BE2C (cell line): ENCODE measurements around the gene AGAP1.

Experiments
- DNase-seq: peaks from one replicate; pipeline ENCODE4 v3.0.0-alpha.2; 2020
- H3K27me3 ChIP-seq: fragments of 250-450 bp; sonication (Bioruptor Pico); 2 replicates; pipeline ENCODE4 v1.5.1; 2020; ENCODE audit warnings: mild to moderate bottlenecking
- H3K36me3 ChIP-seq: fragments of 250-450 bp; sonication (Bioruptor Pico); 2 replicates; pipeline ENCODE4 v1.5.1; 2020; ENCODE audit warnings: mild to moderate bottlenecking
- H3K4me1 ChIP-seq: fragments of 250-450 bp; sonication (Bioruptor Pico); 2 replicates; pipeline ENCODE4 v1.5.1; 2020
- H3K4me3 ChIP-seq: 2 replicates; pipeline ENCODE4 v1.5.1; 2011; ENCODE audit warnings: low read depth, low read length
- H3K9me3 ChIP-seq: fragments of 250-450 bp; sonication (Bioruptor Pico); 2 replicates; pipeline ENCODE4 v1.5.1; 2020
- TF ChIP-seq, protein P1 (sequence below): IDR thresholded peaks from 2 replicates; pipeline ENCODE4 v1.5.1; 2012; ENCODE audit warnings: mild to moderate bottlenecking, low read depth, low read length

AGAP1 gene

GRCh38 chr2:235697041-235697440, 203.2 kb downstream of the AGAP1 start:
- H3K36me3 ChIP-seq = no peaks in the 10 kb centered on the region
- no peaks in the 10 kb centered on the region for H3K4me1 ChIP-seq
- DNase-seq = no peak
- no peak overlapping the region for H3K4me3 ChIP-seq
- H3K9me3 ChIP-seq = no peaks in the 10 kb centered on the region
- H3K27me3 ChIP-seq = no peaks in the 10 kb centered on the region
- TF ChIP-seq, protein P1, sequence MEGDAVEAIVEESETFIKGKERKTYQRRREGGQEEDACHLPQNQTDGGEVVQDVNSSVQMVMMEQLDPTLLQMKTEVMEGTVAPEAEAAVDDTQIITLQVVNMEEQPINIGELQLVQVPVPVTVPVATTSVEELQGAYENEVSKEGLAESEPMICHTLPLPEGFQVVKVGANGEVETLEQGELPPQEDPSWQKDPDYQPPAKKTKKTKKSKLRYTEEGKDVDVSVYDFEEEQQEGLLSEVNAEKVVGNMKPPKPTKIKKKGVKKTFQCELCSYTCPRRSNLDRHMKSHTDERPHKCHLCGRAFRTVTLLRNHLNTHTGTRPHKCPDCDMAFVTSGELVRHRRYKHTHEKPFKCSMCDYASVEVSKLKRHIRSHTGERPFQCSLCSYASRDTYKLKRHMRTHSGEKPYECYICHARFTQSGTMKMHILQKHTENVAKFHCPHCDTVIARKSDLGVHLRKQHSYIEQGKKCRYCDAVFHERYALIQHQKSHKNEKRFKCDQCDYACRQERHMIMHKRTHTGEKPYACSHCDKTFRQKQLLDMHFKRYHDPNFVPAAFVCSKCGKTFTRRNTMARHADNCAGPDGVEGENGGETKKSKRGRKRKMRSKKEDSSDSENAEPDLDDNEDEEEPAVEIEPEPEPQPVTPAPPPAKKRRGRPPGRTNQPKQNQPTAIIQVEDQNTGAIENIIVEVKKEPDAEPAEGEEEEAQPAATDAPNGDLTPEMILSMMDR = no peak

DNA sequence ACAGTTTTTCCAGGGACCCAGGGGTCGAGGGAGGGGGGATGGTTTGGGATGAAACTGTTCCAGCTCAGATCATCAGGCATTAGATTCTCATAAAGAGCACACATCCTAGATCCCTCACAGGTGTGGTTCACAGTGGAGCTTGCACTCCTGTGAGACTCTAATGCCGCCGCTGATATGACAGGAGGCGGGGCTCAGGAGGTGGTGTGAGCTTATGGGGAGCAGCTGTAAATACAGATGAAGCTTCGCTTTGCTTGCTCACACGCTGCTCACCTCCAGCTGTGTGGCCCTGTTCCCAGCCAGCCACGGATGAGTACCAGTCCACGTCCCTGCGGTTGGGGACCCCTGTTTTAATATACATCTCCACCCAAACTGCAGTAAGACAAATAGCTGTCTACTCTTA, 204.2 kb downstream of the AGAP1 start:
- Histone ChIP-seq H3K36me3 (no peaks in the 10 kb centered on the region), H3K4me1 (no peaks in the 10 kb centered on the region), H3K4me3 (no peak overlapping the region), H3K9me3 (no peaks in the 10 kb centered on the region), H3K27me3 (no peaks in the 10 kb centered on the region)
- no peak for DNase-seq
- TF ChIP-seq, protein P1 = no peak

DNA sequence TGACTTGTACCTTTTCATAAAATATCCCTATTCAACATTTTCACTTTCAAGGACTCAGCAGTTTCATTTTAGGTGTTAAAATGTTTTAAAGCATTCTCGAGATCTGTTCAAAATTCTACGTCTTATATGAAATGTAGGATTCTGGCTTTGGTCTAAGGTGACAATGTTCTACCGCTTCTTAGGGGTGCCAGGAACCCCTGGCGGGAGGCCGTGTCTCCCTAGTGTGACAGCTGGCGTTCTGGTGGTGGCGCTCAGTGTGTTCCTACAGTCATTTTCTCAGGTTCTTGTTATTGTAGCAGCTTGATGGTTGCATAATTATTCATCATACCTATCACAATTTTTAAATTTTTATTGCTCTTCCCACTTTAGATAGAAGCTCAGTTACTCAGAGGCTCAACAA, 204.6 kb downstream of the AGAP1 start:
- no peak for DNase-seq
- H3K4me3 ChIP-seq = no peak overlapping the region
- TF ChIP-seq, protein P1 = no peak
- no peaks in the 10 kb centered on the region for H3K9me3 ChIP-seq
- H3K27me3 ChIP-seq = no peaks in the 10 kb centered on the region
- H3K36me3 ChIP-seq = no peaks in the 10 kb centered on the region
- no peaks in the 10 kb centered on the region for H3K4me1 ChIP-seq

GRCh38 chr2:235699576-235699975, 205.7 kb downstream of the AGAP1 start:
- Histone ChIP-seq H3K36me3 (no peaks in the 10 kb centered on the region), H3K4me1 (no peaks in the 10 kb centered on the region), H3K9me3 (no peaks in the 10 kb centered on the region), H3K27me3 (no peaks in the 10 kb centered on the region), H3K4me3 (no peak overlapping the region)
- no peak for DNase-seq
- TF ChIP-seq, protein P1 = no peak

DNA sequence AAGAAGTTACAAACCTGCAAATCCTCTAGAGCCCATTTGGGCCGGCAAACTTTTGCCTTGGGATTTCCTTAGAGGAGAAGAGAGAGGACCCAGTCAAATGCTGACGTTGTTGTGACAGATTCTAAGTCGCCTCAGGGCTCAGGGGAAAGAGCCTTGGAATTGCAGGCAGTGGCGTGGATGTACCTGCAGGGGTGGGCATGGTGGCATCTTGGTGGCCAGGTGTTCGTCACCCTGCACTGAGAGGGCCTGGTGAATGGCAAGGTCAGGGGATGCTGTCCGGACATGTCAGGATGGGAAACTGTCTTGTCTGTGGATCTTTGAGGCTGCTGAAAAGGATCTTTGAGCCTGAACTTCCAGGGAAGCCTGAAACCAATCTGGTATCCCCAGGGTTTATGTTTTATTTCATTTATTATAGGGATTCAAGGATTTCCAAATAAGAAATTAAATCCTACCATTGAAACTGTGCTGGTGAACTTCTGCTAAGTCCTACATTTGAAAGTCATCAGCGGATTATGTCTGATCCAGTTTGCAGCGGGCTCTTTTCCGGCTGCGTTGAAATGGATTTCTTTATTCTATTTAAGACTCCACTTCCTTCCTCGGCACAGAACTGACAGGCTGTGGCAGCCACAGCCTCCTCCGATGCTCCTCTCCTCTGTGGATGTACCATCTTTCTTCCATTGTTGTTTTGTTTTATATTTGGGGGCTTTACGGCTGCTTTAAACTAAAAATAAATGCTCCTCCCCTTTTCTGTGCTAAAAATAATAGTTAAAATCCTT, 207.6 kb downstream of the AGAP1 start:
- Histone ChIP-seq H3K4me3 (no peak overlapping the region), H3K27me3 (no peaks in the 10 kb centered on the region), H3K4me1 (no peaks in the 10 kb centered on the region), H3K9me3 (no peaks in the 10 kb centered on the region), H3K36me3 (no peaks in the 10 kb centered on the region)
- no peak for DNase-seq
- TF ChIP-seq, protein P1 = no peak

DNA sequence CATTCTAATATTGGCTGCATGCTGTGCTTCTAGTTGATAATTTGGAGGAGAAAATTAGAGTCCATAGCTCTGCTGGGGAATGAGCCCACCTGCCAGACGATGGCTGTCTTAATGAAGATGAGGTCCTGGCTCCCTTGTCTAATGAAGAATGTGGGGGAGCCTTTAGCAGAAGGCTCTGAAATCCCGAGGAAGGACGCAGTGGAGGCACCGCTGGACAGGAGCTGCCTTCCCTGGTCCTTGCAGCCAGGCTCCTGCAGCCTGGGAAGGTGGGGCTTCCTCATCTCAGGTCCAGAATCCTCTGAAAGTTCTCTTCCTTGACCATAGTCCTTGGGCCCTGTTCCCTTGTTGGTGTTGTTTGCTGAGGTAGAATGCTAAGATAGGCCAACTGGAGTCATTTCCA, 208.3 kb downstream of the AGAP1 start:
- no peak for DNase-seq
- no peaks in the 10 kb centered on the region for H3K4me1 ChIP-seq
- no peaks in the 10 kb centered on the region for H3K9me3 ChIP-seq
- no peak overlapping the region for H3K4me3 ChIP-seq
- TF ChIP-seq, protein P1 = no peak
- no peaks in the 10 kb centered on the region for H3K27me3 ChIP-seq
- no peaks in the 10 kb centered on the region for H3K36me3 ChIP-seq
